Measurements from ENCODE around the gene POLD2. TPM values are rescaled to one million over a fixed set of nuclear protein-coding genes. Genes with fewer than 3 reads are reported as not detected.
A peak's percentile ranks its signal among the peaks of the same experiment; 100 is the strongest.

The POLD2 gene
- total and polyA plus RNA-seq, 2 donors from 2014 or later: 60.0 to 119 TPM

- Histone ChIP-seq H3K36me3 (ENCODE audit: control insufficient read depth in 2 of 3, insufficient read depth in 3 of 3, low read length in 3 of 3) (no peaks in the 10 kb centered on the region), H3K9me3 (ENCODE audit: control insufficient read depth in 2 of 3, insufficient read depth in 1 of 3, low read length in 3 of 3) (no peaks in the 10 kb centered on the region), H3K9ac (ENCODE audit: low read length in 3 of 3) (no peak overlapping the region), H3K27ac (ENCODE audit: low read depth in 2 of 2, low read length in 2 of 2) (no peak overlapping the region), H3K27me3 (ENCODE audit: control insufficient read depth, insufficient read depth, low read length) (no peaks in the 10 kb centered on the region), H3K4me3 (ENCODE audit: low read length in 3 of 3) (no peak overlapping the region), H3K4me1 (ENCODE audit: control insufficient read depth in 2 of 3, insufficient read depth in 2 of 3, low read depth in 1 of 3, low read length in 3 of 3) (no peaks in the 10 kb centered on the region)
- intact Hi-C loops (cut with DNase I): no loop called here
- DNase-seq: no peak
- TF ChIP-seq CTCF (IDR thresholded peaks at IDR 0.05; ENCODE audit: borderline replicate concordance, extremely low read depth, insufficient read depth): no peak
- FAIRE-seq: no peak
Observed at GRCh38 chr7:44096326-44096881, 26.9 kb downstream of the POLD2 start.

GRCh38 chr7:44095781-44096180 is 27.6 kb downstream of the POLD2 start:
- Histone ChIP-seq H3K36me3 (ENCODE audit: control insufficient read depth in 2 of 3, insufficient read depth in 3 of 3, low read length in 3 of 3) (no peaks in the 10 kb centered on the region), H3K4me3 (ENCODE audit: low read length in 3 of 3) (no peak overlapping the region), H3K27me3 (ENCODE audit: control insufficient read depth, insufficient read depth, low read length) (no peaks in the 10 kb centered on the region), H3K9me3 (ENCODE audit: control insufficient read depth in 2 of 3, insufficient read depth in 1 of 3, low read length in 3 of 3) (no peaks in the 10 kb centered on the region), H3K4me1 (ENCODE audit: control insufficient read depth in 2 of 3, insufficient read depth in 2 of 3, low read depth in 1 of 3, low read length in 3 of 3) (no peaks in the 10 kb centered on the region), H3K9ac (ENCODE audit: low read length in 3 of 3) (no peak overlapping the region), H3K27ac (ENCODE audit: low read depth in 2 of 2, low read length in 2 of 2) (no peak overlapping the region)
- DNase-seq (no peak), FAIRE-seq (no peak)
- TF ChIP-seq CTCF (IDR thresholded peaks at IDR 0.05; ENCODE audit: borderline replicate concordance, extremely low read depth, insufficient read depth): no peak
- intact Hi-C loops (cut with DNase I): no loop called here

- intact Hi-C loops (cut with DNase I): no loop called here
- Histone ChIP-seq H3K27ac (ENCODE audit: low read depth in 2 of 2, low read length in 2 of 2) (no peak overlapping the region), H3K27me3 (ENCODE audit: control insufficient read depth, insufficient read depth, low read length) (no peaks in the 10 kb centered on the region), H3K4me1 (ENCODE audit: control insufficient read depth in 2 of 3, insufficient read depth in 2 of 3, low read depth in 1 of 3, low read length in 3 of 3) (no peaks in the 10 kb centered on the region), H3K4me3 (ENCODE audit: low read length in 3 of 3) (no peak overlapping the region), H3K36me3 (ENCODE audit: control insufficient read depth in 2 of 3, insufficient read depth in 3 of 3, low read length in 3 of 3) (no peaks in the 10 kb centered on the region), H3K9me3 (ENCODE audit: control insufficient read depth in 2 of 3, insufficient read depth in 1 of 3, low read length in 3 of 3) (no peaks in the 10 kb centered on the region), H3K9ac (ENCODE audit: low read length in 3 of 3) (no peak overlapping the region)
- no peak for TF ChIP-seq CTCF (IDR thresholded peaks at IDR 0.05; ENCODE audit: borderline replicate concordance, extremely low read depth, insufficient read depth)
- FAIRE-seq (no peak), DNase-seq (peak in 1 of 5 donors; percentile 28)
Observed at GRCh38 chr7:44094883-44095592, 28.3 kb downstream of the POLD2 start.
